Lung (tissue), 12 donors: Measurements from ENCODE around the gene CNTNAP5. TPM values are rescaled to one million over a fixed set of nuclear protein-coding genes. Genes with fewer than 3 reads are reported as not detected.

ENCODE experiments used
- ATAC-seq: fragments of 200-7000 bp; cut with Tn5 transposase; one replicate; pipeline ENCODE4 v1.9.1; 2020; ENCODE audit warnings: moderate number of reproducible peaks; ENCODE audit not compliant: insufficient read depth, low FRiP score
- DNase-seq, 3 donors: peaks; one replicate each; pipeline ENCODE4 v3.0.0-alpha.2; 2013 to 2017
- H3K27ac ChIP-seq, 2 donors: one replicate each; pipeline ENCODE4 v1.5.1; 2013; ENCODE audit warnings: mild to moderate bottlenecking in 2 of 2, moderate library complexity in 2 of 2, control low read depth in 1 of 2, inconsistent platforms in 1 of 2, low read depth in 1 of 2, low read length in 1 of 2
- H3K27me3 ChIP-seq, 3 donors: one replicate each; pipeline ENCODE4 v1.5.1; 2013; ENCODE audit warnings: low read length in 2 of 3; ENCODE audit not compliant: control insufficient read depth in 3 of 3, insufficient read depth in 3 of 3
- H3K36me3 ChIP-seq, 4 donors: one replicate each; pipeline ENCODE4 v1.5.1; 2013; ENCODE audit warnings: low read length in 4 of 4, mild to moderate bottlenecking in 1 of 4, moderate library complexity in 1 of 4; ENCODE audit not compliant: control insufficient read depth in 4 of 4, insufficient read depth in 4 of 4
- H3K4me1 ChIP-seq, 5 donors: one replicate each; pipeline ENCODE4 v1.5.1; 2013; ENCODE audit warnings: low read length in 5 of 5, mild to moderate bottlenecking in 2 of 5, moderate library complexity in 1 of 5; ENCODE audit not compliant: control insufficient read depth in 5 of 5, insufficient read depth in 5 of 5
- H3K4me3 ChIP-seq: one replicate; pipeline ENCODE4 v1.5.1; 2013; ENCODE audit warnings: mild to moderate bottlenecking, control low read depth, moderate library complexity
- H3K9ac ChIP-seq, 2 donors: one replicate each; pipeline ENCODE4 v1.5.1; 2013; ENCODE audit warnings: low read length in 2 of 2, control low read depth in 1 of 2; ENCODE audit not compliant: insufficient read depth in 1 of 2
- H3K9me3 ChIP-seq, 4 donors: one replicate each; pipeline ENCODE4 v1.5.1; 2013; ENCODE audit warnings: low read length in 3 of 4, mild to moderate bottlenecking in 1 of 4, moderate library complexity in 1 of 4; ENCODE audit not compliant: control insufficient read depth in 4 of 4, insufficient read depth in 3 of 4
- CTCF ChIP-seq: IDR thresholded peaks from 2 replicates; pipeline ENCODE4 v1.5.1; 2012; ENCODE audit warnings: mild to moderate bottlenecking; ENCODE audit errors: control extremely low read depth, extremely low read depth
- WGBS, 2 donors: extraction: QIAGEN DNeasy Blood & Tissue Kit; methylation state at CpG; one replicate each; pipeline ENCODE4 v1.1.7; 2013; 5-methylcytosine and 5-hydroxymethylcytosine counted together
- polyA plus RNA-seq, 2 donors: library from polyadenylated mRNA; stranded (reverse); fragments of 200-250 nt; gene quantifications; one replicate each; pipeline ENCODE4 v1.2.1, GENCODE V29; 2013
- total RNA-seq, 2 donors: library from RNA; depleted of rRNA in 1 of 2; stranded (reverse); fragments of >200 nt in 1 of 2; gene quantifications; one replicate each; pipeline ENCODE4 v1.2.1, GENCODE V29; 2014 to 2021
- donor health status: control.
- donor health status: control.
- donor health status: Bipolar disorder and iron deficiency.
- donor health status: healthy.
- donor health status: DM: yes; HTN: yes; CAD: no.

Gene CNTNAP5
- total and polyA plus RNA-seq, 4 donors = 0.03 to 0.06 TPM; not detected in 2

- ATAC-seq = no peak
- H3K4me3 ChIP-seq = no peak overlapping the region
- H3K9me3 ChIP-seq = peaks cover 0 to 2% (median 0%) of the 10 kb centered on the region in 4 donors
- 85 to 86% methylated on average over 6 of the region's 6 CpGs for WGBS, 2 donors
- TF ChIP-seq CTCF = no peak
- no peaks in the 10 kb centered on the region for H3K27me3 ChIP-seq
- no peaks in the 10 kb centered on the region for H3K36me3 ChIP-seq
- no peak overlapping the region for H3K9ac ChIP-seq
- no peak for DNase-seq
- no peaks in the 10 kb centered on the region for H3K4me1 ChIP-seq
- H3K27ac ChIP-seq = no peak overlapping the region
Observed at GRCh38 chr2:124258140-124258880, 233.2 kb downstream of the CNTNAP5 start.

GRCh38 chr2:124261456-124261855 lies 236.4 kb downstream of the CNTNAP5 start:
- WGBS, 2 donors = 77 to 84% methylated on average over 5 of the region's 5 CpGs
- no peak for TF ChIP-seq CTCF
- DNase-seq = no peak

DNA sequence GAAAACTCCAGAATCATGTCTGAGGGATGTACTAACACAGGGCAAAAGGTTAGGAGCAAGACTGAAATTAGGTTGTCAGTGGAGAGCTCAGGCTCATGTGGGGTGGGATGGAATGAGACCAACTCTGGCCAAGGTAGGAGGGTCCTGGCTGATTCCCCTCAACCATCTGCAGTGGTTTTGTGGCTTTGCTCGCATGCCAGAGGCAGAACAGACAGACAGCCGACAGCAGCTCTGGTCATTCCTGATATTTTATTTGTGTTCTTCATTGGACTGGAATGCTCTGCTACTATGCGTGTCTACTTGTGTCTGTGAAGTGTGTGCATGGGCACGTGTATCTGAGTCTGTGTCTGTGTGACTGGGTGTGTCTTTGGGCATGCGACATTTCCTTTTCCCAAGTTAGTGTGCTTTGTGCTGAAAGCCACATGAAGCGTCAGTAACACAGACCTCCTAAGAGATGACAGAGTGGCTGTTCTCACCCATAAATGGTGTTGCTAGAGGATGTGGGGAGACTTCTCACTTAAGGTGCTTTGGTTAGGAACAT lies 239.5 kb downstream of the CNTNAP5 start:
- no peaks in the 10 kb centered on the region for H3K36me3 ChIP-seq
- ATAC-seq (no peak), DNase-seq (no peak)
- TF ChIP-seq CTCF = no peak
- no peak overlapping the region for H3K27ac ChIP-seq
- peaks cover 0 to 8% (median 0%) of the 10 kb centered on the region in 5 donors for H3K4me1 ChIP-seq
- 70 to 73% methylated on average over 6 of the region's 6 CpGs for WGBS, 2 donors
- no peak overlapping the region for H3K4me3 ChIP-seq
- H3K27me3 ChIP-seq = no peaks in the 10 kb centered on the region
- H3K9ac ChIP-seq = no peak overlapping the region
- H3K9me3 ChIP-seq = peaks cover 0 to 7% (median 2%) of the 10 kb centered on the region in 4 donors

More at GRCh38 chr2:124261456-124261855, 236.4 kb downstream of the CNTNAP5 start:
- Histone ChIP-seq H3K27ac (no peak overlapping the region), H3K27me3 (no peaks in the 10 kb centered on the region), H3K9ac (no peak overlapping the region), H3K9me3 (peaks cover 0 to 4% (median 1%) of the 10 kb centered on the region in 4 donors), H3K4me1 (peaks cover 0 to 3% (median 0%) of the 10 kb centered on the region in 5 donors), H3K36me3 (no peaks in the 10 kb centered on the region), H3K4me3 (no peak overlapping the region)
- ATAC-seq = no peak
